Caco-2 (cell line): ENCODE results near the gene CRTAP. TPM values are rescaled to one million over a fixed set of nuclear protein-coding genes. Genes with fewer than 3 reads are reported as not detected.
"Not testable (repeated sequence)": the region's sequence is repeated elsewhere in the genome, so short reads cannot be mapped to it uniquely, and the experiment has no call there.

Experiments used
- BruUV-seq: library from RNA; stranded (reverse); fragments of 400-500 nt; replicated peaks from 2 replicates; lab custom pipeline; 2021; lab: Mats Ljungman, UMichigan
- CTCF ChIA-PET: fragments of 300-600 bp; sonication (Branson Sonifier 250); formaldehyde crosslinking; loops from one replicate; lab custom pipeline; 2022; ENCODE audit warnings: antibody characterized with exemption; lab: Charles Lee
- POLR2A ChIA-PET: fragments of 300-600 bp; sonication (Branson Sonifier 250); formaldehyde crosslinking; loops from one replicate; lab custom pipeline; 2022; ENCODE audit warnings: antibody characterized with exemption; lab: Charles Lee
- DNase-seq, 2 experiments: peaks; one replicate each; pipeline versions ENCODE4 v3.0.0 to v3.0.0-alpha.2; 2020 to 2022
- H3K27me3 ChIP-seq: replicated peaks from 2 replicates; pipeline ENCODE4 v1.6.0; 2011; ENCODE audit warnings: low read length; ENCODE audit not compliant: control insufficient read depth, insufficient read depth
- H3K36me3 ChIP-seq: 2 replicates; pipeline ENCODE4 v1.5.1; 2011; ENCODE audit warnings: low read length; ENCODE audit not compliant: control insufficient read depth, insufficient read depth
- H3K4me1 ChIP-seq: fragments of 250-450 bp; sonication (Bioruptor Pico); 2 replicates; pipeline ENCODE4 v1.5.1; 2020; ENCODE audit warnings: mild to moderate bottlenecking
- H3K4me3 ChIP-seq: 2 replicates; pipeline ENCODE4 v1.5.1; 2011; ENCODE audit warnings: low read depth, mild to moderate bottlenecking, control low read depth, low read length
- H3K9me3 ChIP-seq: fragments of 250-450 bp; sonication (Bioruptor Pico); 2 replicates; pipeline ENCODE4 v1.5.1; 2020; ENCODE audit warnings: mild to moderate bottlenecking, moderate library complexity
- H3K27ac Mint-ChIP-seq: one replicate; pipeline ENCODE4 v1.8.0; 2022; ENCODE audit warnings: mixed read lengths; ENCODE audit not compliant: unreplicated experiment
- H3K27me3 Mint-ChIP-seq: one replicate; pipeline ENCODE4 v1.8.0; 2022; ENCODE audit warnings: mixed read lengths; ENCODE audit not compliant: insufficient read depth, unreplicated experiment
- H3K36me3 Mint-ChIP-seq: one replicate; pipeline ENCODE4 v1.8.0; 2022; ENCODE audit warnings: mild to moderate bottlenecking, mixed read lengths; ENCODE audit not compliant: insufficient read depth, unreplicated experiment
- H3K4me1 Mint-ChIP-seq: one replicate; pipeline ENCODE4 v1.8.0; 2022; ENCODE audit warnings: low read depth, mixed read lengths; ENCODE audit not compliant: unreplicated experiment
- H3K4me3 Mint-ChIP-seq: one replicate; pipeline ENCODE4 v1.8.0; 2022; ENCODE audit warnings: mild to moderate bottlenecking, moderate library complexity, mixed read lengths; ENCODE audit not compliant: unreplicated experiment
- H3K9me3 Mint-ChIP-seq: one replicate; pipeline ENCODE4 v1.8.0; 2022; ENCODE audit warnings: mixed read lengths; ENCODE audit not compliant: unreplicated experiment
- intact Hi-C: fragments of 100-400 bp; cut with micrococcal nuclease; formaldehyde crosslinking; loops from one replicate; pipeline ENCODE4 v1.10.0; 2022; ENCODE audit not compliant: unreplicated experiment
- total RNA-seq: library from RNA; stranded (reverse); gene quantifications from 2 replicates; pipeline ENCODE4 v1.2.3, GENCODE V29; 2022
- TF ChIP-seq, protein P1 (sequence below), 2 experiments: fragments of 200-600 bp in 1 of 2; IDR thresholded peaks; 1 replicate in 1 of 2; 2 replicates in 1 of 2; pipeline versions ENCODE4 v1.5.1 to v1.8.0; 2011 to 2022; ENCODE audit warnings: antibody characterized with exemption in 1 of 2, control low read depth in 1 of 2, inconsistent platforms in 1 of 2, low read depth in 1 of 2, low read length in 1 of 2, mild to moderate bottlenecking in 1 of 2, moderate library complexity in 1 of 2; ENCODE audit not compliant: insufficient read depth in 1 of 2, severe bottlenecking in 1 of 2, unreplicated experiment in 1 of 2

Gene CRTAP
- total RNA-seq, 1 experiment from 2014 or later, result 144 TPM

DNA sequence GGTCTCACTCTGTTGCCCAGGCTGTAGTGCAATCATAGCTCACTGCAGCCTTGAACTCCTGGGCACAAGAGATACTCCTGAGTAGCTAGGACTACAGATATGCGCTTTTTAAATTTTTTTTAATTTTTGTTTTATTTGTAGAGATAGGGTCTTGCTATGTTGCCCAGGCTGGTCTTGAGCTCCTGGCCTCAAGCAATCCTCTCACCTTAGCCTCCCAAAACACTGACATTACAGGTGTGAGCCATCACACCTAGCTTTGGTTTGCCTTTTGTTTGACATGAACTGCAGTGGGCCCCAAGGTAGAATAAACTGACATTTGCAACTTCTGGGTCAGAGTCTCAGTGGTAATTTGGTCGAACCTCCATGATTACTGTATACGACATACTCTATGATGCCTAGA is 9.0 kb upstream of the CRTAP start:
- H3K36me3 Mint-ChIP-seq, result no peaks in the 10 kb centered on the region
- H3K4me3 Mint-ChIP-seq, result no peak overlapping the region
- no peak overlapping the region for H3K27ac Mint-ChIP-seq
- Histone ChIP-seq H3K4me1 (no peaks in the 10 kb centered on the region), H3K9me3 (no peaks in the 10 kb centered on the region), H3K36me3 (no peaks in the 10 kb centered on the region), H3K27me3 (no peaks in the 10 kb centered on the region), H3K4me3 (no peak overlapping the region)
- no TSS peak for BruUV-seq
- no peaks in the 10 kb centered on the region for H3K9me3 Mint-ChIP-seq
- ChIA-PET POLR2A (no interaction called here), CTCF (interaction anchor here (0.6 kb wide), 1 partner anchor 27 kb away, joined by 4 read pairs; no protein-coding TSS in a partner anchor)
- H3K27me3 Mint-ChIP-seq, result no peaks in the 10 kb centered on the region
- no peak for DNase-seq
- intact Hi-C loops, result no loop called here
- TF ChIP-seq, protein P1, sequence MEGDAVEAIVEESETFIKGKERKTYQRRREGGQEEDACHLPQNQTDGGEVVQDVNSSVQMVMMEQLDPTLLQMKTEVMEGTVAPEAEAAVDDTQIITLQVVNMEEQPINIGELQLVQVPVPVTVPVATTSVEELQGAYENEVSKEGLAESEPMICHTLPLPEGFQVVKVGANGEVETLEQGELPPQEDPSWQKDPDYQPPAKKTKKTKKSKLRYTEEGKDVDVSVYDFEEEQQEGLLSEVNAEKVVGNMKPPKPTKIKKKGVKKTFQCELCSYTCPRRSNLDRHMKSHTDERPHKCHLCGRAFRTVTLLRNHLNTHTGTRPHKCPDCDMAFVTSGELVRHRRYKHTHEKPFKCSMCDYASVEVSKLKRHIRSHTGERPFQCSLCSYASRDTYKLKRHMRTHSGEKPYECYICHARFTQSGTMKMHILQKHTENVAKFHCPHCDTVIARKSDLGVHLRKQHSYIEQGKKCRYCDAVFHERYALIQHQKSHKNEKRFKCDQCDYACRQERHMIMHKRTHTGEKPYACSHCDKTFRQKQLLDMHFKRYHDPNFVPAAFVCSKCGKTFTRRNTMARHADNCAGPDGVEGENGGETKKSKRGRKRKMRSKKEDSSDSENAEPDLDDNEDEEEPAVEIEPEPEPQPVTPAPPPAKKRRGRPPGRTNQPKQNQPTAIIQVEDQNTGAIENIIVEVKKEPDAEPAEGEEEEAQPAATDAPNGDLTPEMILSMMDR (IDR thresholded peaks at IDR 0.05; ENCODE audit: insufficient read depth in 1 of 2, low read depth in 1 of 2, low read length in 1 of 2, severe bottlenecking in 1 of 2, unreplicated experiment in 1 of 2), result no peak
- H3K4me1 Mint-ChIP-seq, result peaks cover 7% of the 10 kb centered on the region

DNA sequence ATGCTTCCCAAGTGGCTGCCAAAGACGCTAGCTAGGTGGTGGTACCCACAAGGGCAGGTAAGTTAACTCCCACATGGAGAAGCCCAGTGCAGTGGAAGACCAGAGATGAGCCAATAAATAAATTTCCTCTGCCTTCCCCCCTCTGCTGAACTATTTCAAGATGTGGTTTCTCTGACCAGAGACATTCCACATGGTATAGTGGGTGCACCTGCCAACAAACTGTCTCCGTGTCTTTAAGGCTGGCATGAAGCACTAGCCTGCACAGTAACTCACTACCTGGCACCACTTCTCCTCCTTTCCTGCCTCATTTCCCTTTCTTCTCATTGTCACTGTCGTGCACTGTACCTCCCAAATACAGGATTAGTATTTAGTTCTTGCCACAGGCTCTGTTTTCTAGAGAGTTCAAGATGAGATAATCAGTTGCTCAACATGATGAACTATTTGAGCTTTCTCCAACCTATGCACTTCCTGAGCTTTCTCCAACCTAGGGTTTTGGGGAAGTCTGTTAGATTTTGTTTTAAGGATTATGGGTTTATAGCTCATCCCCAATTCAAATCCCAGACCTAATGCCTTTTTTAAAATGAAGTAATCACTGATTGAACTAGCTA is 8.4 kb upstream of the CRTAP start:
- BruUV-seq, result no TSS peak
- Mint-ChIP-seq H3K36me3 (no peaks in the 10 kb centered on the region), H3K4me3 (no peak overlapping the region), H3K27ac (no peak overlapping the region), H3K9me3 (no peaks in the 10 kb centered on the region), H3K27me3 (no peaks in the 10 kb centered on the region), H3K4me1 (peaks cover 7% of the 10 kb centered on the region)
- DNase-seq, result no peak
- TF ChIP-seq, protein P1 (IDR thresholded peaks at IDR 0.05; ENCODE audit: insufficient read depth in 1 of 2, low read depth in 1 of 2, low read length in 1 of 2, severe bottlenecking in 1 of 2, unreplicated experiment in 1 of 2), result no peak
- H3K9me3 ChIP-seq, result no peaks in the 10 kb centered on the region
- H3K4me3 ChIP-seq, result no peak overlapping the region
- H3K27me3 ChIP-seq, result no peaks in the 10 kb centered on the region
- POLR2A ChIA-PET, result interaction anchor here (0.6 kb wide), 1 partner anchor 29 kb away, joined by 8 read pairs; no protein-coding TSS in a partner anchor
- no peaks in the 10 kb centered on the region for H3K36me3 ChIP-seq
- CTCF ChIA-PET, result no interaction called here
- no peaks in the 10 kb centered on the region for H3K4me1 ChIP-seq
- intact Hi-C loops, result no loop called here

DNA sequence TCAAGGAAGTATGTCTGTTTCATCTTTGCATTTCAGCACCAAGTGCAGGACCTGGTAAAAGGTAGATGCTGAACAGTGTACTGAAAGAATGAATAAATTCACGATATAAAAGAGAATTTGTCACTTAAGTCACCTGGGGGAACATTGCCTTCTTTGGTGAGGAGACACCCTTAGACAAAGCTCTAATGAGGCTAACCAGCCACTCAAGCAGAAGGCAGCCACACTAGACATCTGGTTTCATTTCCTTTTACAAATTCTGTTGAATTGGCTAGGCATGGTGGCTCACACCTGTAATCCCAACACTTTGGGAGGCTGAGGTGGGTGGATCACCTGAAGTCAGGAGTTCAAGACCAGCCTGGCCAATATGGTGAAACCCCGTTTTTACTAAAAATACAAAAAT is 7.0 kb upstream of the CRTAP start:
- H3K4me1 Mint-ChIP-seq, H3K36me3 ChIP-seq, CTCF ChIA-PET, H3K9me3 Mint-ChIP-seq, H3K27ac Mint-ChIP-seq, H3K4me3 ChIP-seq, H3K27me3 Mint-ChIP-seq, H3K27me3 ChIP-seq, intact Hi-C loops, POLR2A ChIA-PET, H3K4me1 ChIP-seq, DNase-seq, BruUV-seq, H3K4me3 Mint-ChIP-seq, H3K9me3 ChIP-seq, H3K36me3 Mint-ChIP-seq: not testable (repeated sequence)
